HCT116 (cell line): ENCODE measurements around the gene BICRA. TPM values are rescaled to one million over a fixed set of nuclear protein-coding genes. Genes with fewer than 3 reads are reported as not detected.

Experiments
- ATAC-seq: fragments of 200-7000 bp; cut with Tn5 transposase; 2 replicates; pipeline ENCODE4 v1.9.1; 2020; ENCODE audit warnings: mild to moderate bottlenecking, moderate library complexity
- BruUV-seq: library from RNA; stranded (reverse); fragments of 400-500 nt; replicated peaks from 2 replicates; lab custom pipeline; 2021; lab: Mats Ljungman, UMichigan
- CTCF ChIA-PET: fragments of 300-600 bp; sonication (Branson Sonifier 250); formaldehyde crosslinking; loops from one replicate; lab custom pipeline; 2021; ENCODE audit warnings: antibody characterized with exemption; lab: Charles Lee
- POLR2A ChIA-PET: fragments of 300-600, 350-600 bp; sonication (Branson Sonifier 250); formaldehyde crosslinking; loops from one replicate; lab custom pipeline; 2021; ENCODE audit warnings: antibody characterized with exemption; lab: Charles Lee
- RAD21 ChIA-PET, 2 experiments: fragments of 300-600 bp; sonication (Branson Sonifier 250); formaldehyde crosslinking; loops; one replicate each; lab custom pipeline; 2023; ENCODE audit warnings: low total read pairs in 2 of 2; ENCODE audit not compliant: uncharacterized antibody in 2 of 2, unreplicated experiment in 2 of 2, low non-redundant PET in 1 of 2; lab: Charles Lee
- DNase-seq: peaks from one replicate; pipeline ENCODE4 v3.0.0-alpha.2; 2010; ENCODE audit warnings: low read depth, low spot score
- H2AFZ ChIP-seq: fragments of 200-600 bp; shearing (Covaris generic), sonication (generic); 2 replicates; pipeline ENCODE4 v1.6.1; 2017; ENCODE audit warnings: low read depth, mixed run types, mixed read lengths, antibody characterized with exemption, low read length; ENCODE audit not compliant: poor library complexity, severe bottlenecking
- H3K27ac ChIP-seq: 2 replicates; pipeline ENCODE4 v1.5.1; 2012; ENCODE audit warnings: low read depth, low read length
- H3K27me3 ChIP-seq: fragments of 200-600 bp; sonication (generic); 2 replicates; pipeline ENCODE4 v1.6.1; 2016; ENCODE audit warnings: mixed run types, low read length, mixed read lengths; ENCODE audit not compliant: insufficient read depth
- H3K36me3 ChIP-seq, 2 experiments: fragments of 200-500 bp in 1 of 2; fragments of 200-600 bp in 1 of 2; sonication (Bioruptor generic) in 1 of 2; sonication (generic) in 1 of 2; 2 replicates each; pipeline versions ENCODE4 v1.5.1 to v1.6.1; 2014 to 2016; ENCODE audit warnings: low read length in 2 of 2, inconsistent platforms in 1 of 2, mixed read lengths in 1 of 2, mixed run types in 1 of 2; ENCODE audit not compliant: insufficient read depth in 2 of 2, control insufficient read depth in 1 of 2
- H3K4me1 ChIP-seq, 2 experiments: fragments of 200-600 bp in 1 of 2; sonication (generic) in 1 of 2; 2 replicates each; pipeline versions ENCODE4 v1.5.1 to v1.6.1; 2012 to 2017; ENCODE audit warnings: low read length in 2 of 2, inconsistent platforms in 1 of 2, mild to moderate bottlenecking in 1 of 2, mixed read lengths in 1 of 2, mixed run types in 1 of 2, moderate library complexity in 1 of 2; ENCODE audit not compliant: insufficient read depth in 2 of 2, control insufficient read depth in 1 of 2
- H3K4me2 ChIP-seq: fragments of 200-600 bp; sonication (generic); 2 replicates; pipeline ENCODE4 v1.6.1; 2017; ENCODE audit warnings: mixed run types, low read length, mixed read lengths
- H3K4me3 ChIP-seq, 2 experiments: fragments of 200-600 bp in 1 of 2; sonication (generic) in 1 of 2; replicated peaks in 1 of 2; 2 replicates each; pipeline ENCODE4 v1.5.1; 2011 to 2016; ENCODE audit warnings: low read length in 2 of 2, control low read depth in 1 of 2, low read depth in 1 of 2, mild to moderate bottlenecking in 1 of 2, mixed read lengths in 1 of 2, mixed run types in 1 of 2
- H3K79me2 ChIP-seq: fragments of 200-600 bp; sonication (generic); 2 replicates; pipeline ENCODE4 v1.6.1; 2017; ENCODE audit warnings: mild to moderate bottlenecking, mixed run types, low read length, moderate library complexity, mixed read lengths; ENCODE audit not compliant: insufficient read depth
- H3K9ac ChIP-seq: fragments of 200-600 bp; sonication (generic); 2 replicates; pipeline ENCODE4 v1.6.1; 2016; ENCODE audit warnings: low read length, mixed read lengths
- H3K9me2 ChIP-seq: fragments of 200-600 bp; sonication (generic), shearing (Covaris generic); 2 replicates; pipeline ENCODE4 v1.6.1; 2017; ENCODE audit warnings: mixed run types, mild to moderate bottlenecking, moderate library complexity; ENCODE audit not compliant: insufficient read depth
- H3K9me3 ChIP-seq, 2 experiments: fragments of 200-500 bp in 1 of 2; fragments of 200-600 bp in 1 of 2; sonication (Bioruptor generic) in 1 of 2; sonication (generic) in 1 of 2; 2 replicates each; pipeline ENCODE4 v1.6.1; 2014 to 2017; ENCODE audit warnings: low read length in 2 of 2, mixed read lengths in 2 of 2, inconsistent platforms in 1 of 2, low read depth in 1 of 2, mild to moderate bottlenecking in 1 of 2, mixed run types in 1 of 2, moderate library complexity in 1 of 2; ENCODE audit not compliant: control insufficient read depth in 1 of 2, insufficient read depth in 1 of 2
- H4K20me1 ChIP-seq: fragments of 200-600 bp; sonication (generic), shearing (Covaris generic); 2 replicates; pipeline ENCODE4 v1.6.1; 2017; ENCODE audit warnings: mixed run types, mild to moderate bottlenecking, moderate library complexity; ENCODE audit not compliant: insufficient read depth
- ATF3 ChIP-seq: IDR thresholded peaks from 2 replicates; pipeline ENCODE4 v1.6.1; 2012
- CBX3 ChIP-seq: IDR thresholded peaks from 2 replicates; pipeline ENCODE4 v1.6.1; 2012; ENCODE audit warnings: low read depth
- CTCF ChIP-seq, 3 experiments: fragments of 200-600 bp in 1 of 3; sonication (generic) in 1 of 3; IDR thresholded peaks in 2 of 3; conservative IDR thresholded peaks in 1 of 3; 2 replicates each; pipeline ENCODE4 v1.5.1; 2012 to 2017; ENCODE audit warnings: low read depth in 2 of 3, low read length in 2 of 3, antibody characterized with exemption in 1 of 3, borderline replicate concordance in 1 of 3, control low read depth in 1 of 3, mild to moderate bottlenecking in 1 of 3, mixed read lengths in 1 of 3, mixed run types in 1 of 3, moderate library complexity in 1 of 3; ENCODE audit not compliant: insufficient read depth in 1 of 3
- EGR1 ChIP-seq: IDR thresholded peaks from 2 replicates; pipeline ENCODE4 v1.6.1; 2012; ENCODE audit warnings: low read depth
- ELF1 ChIP-seq: IDR thresholded peaks from 2 replicates; pipeline ENCODE4 v1.6.1; 2012; ENCODE audit warnings: low read depth, borderline replicate concordance
- EZH2phosphoT487 ChIP-seq: fragments of 200-600 bp; IDR thresholded peaks from 2 replicates; pipeline ENCODE4 v1.6.1; 2018; ENCODE audit warnings: antibody characterized with exemption, borderline replicate concordance
- POLR2A ChIP-seq: IDR thresholded peaks from 2 replicates; pipeline ENCODE4 v1.7.0; 2011; ENCODE audit warnings: borderline replicate concordance; ENCODE audit not compliant: insufficient read depth, insufficient read length; ENCODE audit errors: extremely low read depth
- POLR2AphosphoS5 ChIP-seq: IDR thresholded peaks from 2 replicates; pipeline ENCODE4 v1.6.1; 2011; ENCODE audit warnings: mild to moderate bottlenecking, low read depth, low read length, moderate library complexity
- RAD21 ChIP-seq: IDR thresholded peaks from 2 replicates; pipeline ENCODE4 v1.6.1; 2012; ENCODE audit warnings: low read depth, mild to moderate bottlenecking
- SP1 ChIP-seq: IDR thresholded peaks from 2 replicates; pipeline ENCODE4 v1.6.1; 2012; ENCODE audit warnings: low read depth
- TCF7L2 ChIP-seq: IDR thresholded peaks from 2 replicates; pipeline ENCODE4 v1.7.0; 2011; ENCODE audit warnings: borderline replicate concordance, inconsistent platforms; ENCODE audit not compliant: insufficient read depth, insufficient read length; ENCODE audit errors: extremely low read depth
- YY1 ChIP-seq: IDR thresholded peaks from 2 replicates; pipeline ENCODE4 v1.6.1; 2011; ENCODE audit warnings: low read length, low read depth, moderate library complexity, mild to moderate bottlenecking; ENCODE audit not compliant: insufficient replicate concordance; ENCODE audit errors: extremely low read depth
- ZBTB33 ChIP-seq: IDR thresholded peaks from 2 replicates; pipeline ENCODE4 v1.6.1; 2011; ENCODE audit warnings: mild to moderate bottlenecking, low read length, moderate library complexity; ENCODE audit not compliant: insufficient replicate concordance; ENCODE audit errors: extremely low read depth
- ZFX ChIP-seq: fragments of 450-650 bp; IDR thresholded peaks from 2 replicates; pipeline ENCODE4 v1.6.1; 2017
- ZNF274 ChIP-seq: fragments of 200-500 bp; sonication (Bioruptor generic); IDR thresholded peaks from 2 replicates; pipeline ENCODE4 v1.6.1; 2014; ENCODE audit warnings: mild to moderate bottlenecking, low read depth, low read length, inconsistent platforms
- intact Hi-C: fragments of 100-400 bp; cut with micrococcal nuclease; formaldehyde crosslinking; loops from 2 replicates; pipeline ENCODE4 v1.10.0; 2022
- total RNA-seq: library from RNA; stranded (reverse); gene quantifications from one replicate; pipeline ENCODE4 v1.2.1, GENCODE V29; 2021; ENCODE audit not compliant: unreplicated experiment

Gene BICRA
- total RNA-seq, 1 experiment from 2014 or later, result 11.3 TPM

- no peak overlapping the region for H3K4me2 ChIP-seq
- DNase-seq, result no peak
- no peaks in the 10 kb centered on the region for H4K20me1 ChIP-seq
- ChIA-PET CTCF (no interaction called here), RAD21 (no interaction called here), POLR2A (no interaction called here)
- TF ChIP-seq POLR2A, result no peak
- no peak for TF ChIP-seq EZH2phosphoT487
- TF ChIP-seq ZNF274, result no peak
- no peak for TF ChIP-seq ZFX
- TF ChIP-seq ELF1, result no peak
- TF ChIP-seq CBX3, result no peak
- TF ChIP-seq CTCF (IDR thresholded peaks at IDR 0.05 in 2 of 3, conservative IDR thresholded peaks at IDR 0.05 in 1 of 3; ENCODE audit: borderline replicate concordance in 1 of 3, insufficient read depth in 1 of 3, low read depth in 2 of 3, low read length in 2 of 3), result no peak
- TF ChIP-seq ZBTB33, result no peak
- TF ChIP-seq RAD21, result no peak
- TF ChIP-seq SP1, result no peak
- TF ChIP-seq EGR1, result no peak
- no peak for TF ChIP-seq ATF3
- TF ChIP-seq YY1, result no peak
- no peak for TF ChIP-seq POLR2AphosphoS5
- no peak for TF ChIP-seq TCF7L2
- H3K79me2 ChIP-seq, result no peaks in the 10 kb centered on the region
- H3K4me1 ChIP-seq, result peaks cover 16 to 24% of the 10 kb centered on the region in 2 experiments
- H3K9me2 ChIP-seq, result no peaks in the 10 kb centered on the region
- no peaks in the 10 kb centered on the region for H3K36me3 ChIP-seq
- no peaks in the 10 kb centered on the region for H3K27me3 ChIP-seq
- H2AFZ ChIP-seq, result no peak overlapping the region
- intact Hi-C loops, result no loop called here
- H3K9me3 ChIP-seq, result no peaks in the 10 kb centered on the region
- H3K9ac ChIP-seq, result no peak overlapping the region
- no peak overlapping the region for H3K4me3 ChIP-seq
- no peak for ATAC-seq
- H3K27ac ChIP-seq, result no peak overlapping the region
- no TSS peak for BruUV-seq
Measured at GRCh38 chr19:47595944-47596343, 13.0 kb upstream of the BICRA start.
